Duodenal mucosa (tissue), 2 donors: ENCODE measurements around the gene FHAD1.
"Not testable (repeated sequence)": the region's sequence is repeated elsewhere in the genome, so short reads cannot be mapped to it uniquely, and the experiment has no call there.

Experiments
- H3K27ac ChIP-seq: one replicate; pipeline ENCODE4 v1.7.0; 2013; ENCODE audit warnings: low read depth, low read length
- H3K27me3 ChIP-seq, 2 donors: one replicate each; pipeline ENCODE4 v1.7.0; 2013; ENCODE audit warnings: low read length in 2 of 2, control low read depth in 1 of 2; ENCODE audit not compliant: insufficient read depth in 2 of 2, control insufficient read depth in 1 of 2
- H3K36me3 ChIP-seq, 2 donors: one replicate each; pipeline ENCODE4 v1.7.0; 2013; ENCODE audit warnings: low read length in 2 of 2, control low read depth in 1 of 2; ENCODE audit not compliant: insufficient read depth in 2 of 2, control insufficient read depth in 1 of 2
- H3K4me1 ChIP-seq, 2 donors: one replicate each; pipeline ENCODE4 v1.7.0; 2013; ENCODE audit warnings: low read length in 2 of 2, control low read depth in 1 of 2; ENCODE audit not compliant: insufficient read depth in 2 of 2, control insufficient read depth in 1 of 2
- H3K4me3 ChIP-seq, 2 donors: one replicate each; pipeline ENCODE4 v1.7.0; 2013; ENCODE audit warnings: low read length in 2 of 2, low read depth in 1 of 2
- H3K9ac ChIP-seq, 2 donors: one replicate each; pipeline ENCODE4 v1.7.0; 2013; ENCODE audit warnings: low read length in 2 of 2, low read depth in 1 of 2
- H3K9me3 ChIP-seq, 2 donors: one replicate each; pipeline ENCODE4 v1.7.0; 2013; ENCODE audit warnings: low read length in 2 of 2, control low read depth in 1 of 2; ENCODE audit not compliant: control insufficient read depth in 1 of 2

Gene FHAD1

GRCh38 chr1:15423355-15424077 lies 176.5 kb downstream of the FHAD1 start:
- Histone ChIP-seq H3K4me3 (no peak overlapping the region), H3K27me3 (no peaks in the 10 kb centered on the region), H3K4me1 (peaks cover 68 to 75% of the 10 kb centered on the region in 2 donors), H3K9me3 (no peaks in the 10 kb centered on the region), H3K36me3 (peaks cover 0 to 32% of the 10 kb centered on the region in 2 donors), H3K27ac (peak overlapping the region; percentile 91), H3K9ac (peak overlapping the region; percentile 28 to 83)

DNA sequence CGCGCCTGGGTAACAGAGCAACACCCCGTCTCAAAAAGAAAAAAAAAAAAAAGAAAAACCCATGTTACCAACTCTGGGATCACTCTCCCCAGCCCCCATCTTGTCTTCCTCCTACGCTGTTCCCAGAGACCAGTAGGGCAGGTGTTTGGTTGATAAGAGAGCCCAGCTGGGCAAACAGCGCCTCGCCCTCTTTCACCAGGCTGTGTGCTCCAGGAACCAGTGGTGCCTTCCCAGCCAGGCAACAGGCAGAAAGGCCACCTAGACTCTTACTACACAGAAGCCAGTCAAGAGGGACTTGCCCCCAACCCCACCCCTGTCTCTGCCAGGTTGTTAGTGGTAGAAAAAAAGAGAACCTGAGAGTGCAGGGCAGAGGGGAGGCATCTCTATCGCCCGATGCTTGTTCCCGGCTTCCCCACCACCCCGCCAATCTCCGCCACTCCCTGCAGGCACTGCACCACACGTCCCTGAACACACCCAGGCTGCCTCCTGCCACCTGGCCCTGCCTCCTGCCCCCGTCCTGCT lies 177.2 kb downstream of the FHAD1 start:
- H3K4me3 ChIP-seq, result no peak overlapping the region
- H3K27me3 ChIP-seq, result no peaks in the 10 kb centered on the region
- peak overlapping the region; percentile 76 to 83 for H3K9ac ChIP-seq
- H3K27ac ChIP-seq, result peak overlapping the region; percentile 91
- H3K36me3 ChIP-seq, result peaks cover 0 to 36% of the 10 kb centered on the region in 2 donors
- H3K4me1 ChIP-seq, result peaks cover 61 to 68% of the 10 kb centered on the region in 2 donors
- H3K9me3 ChIP-seq, result no peaks in the 10 kb centered on the region

DNA sequence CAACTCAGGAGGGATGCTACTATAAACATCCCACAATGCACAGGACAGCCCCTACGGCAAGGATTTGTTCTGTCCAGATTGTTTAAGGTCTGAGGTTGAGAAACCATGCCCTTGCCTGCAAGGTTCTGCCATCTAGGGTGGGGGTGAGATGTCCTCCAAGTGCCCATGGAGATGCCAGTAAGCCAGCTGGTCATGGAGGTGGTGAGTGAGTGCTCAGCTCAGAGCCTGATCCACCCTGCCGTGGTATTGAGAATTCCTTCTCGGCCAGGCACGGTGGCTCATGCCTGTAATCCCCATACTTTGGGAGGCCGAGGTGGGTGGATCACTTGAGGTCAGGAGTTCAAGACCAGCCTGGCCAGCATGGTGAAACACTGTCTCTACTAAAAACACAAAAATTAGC lies 178.0 kb downstream of the FHAD1 start:
- H3K9ac ChIP-seq, result peak overlapping the region; percentile 76 to 83

GRCh38 chr1:15425521-15425920 lies 178.5 kb downstream of the FHAD1 start:
- H3K4me1 ChIP-seq, result peaks cover 52 to 59% of the 10 kb centered on the region in 2 donors
- H3K9ac ChIP-seq, result peak overlapping the region; percentile 44 to 83
- H3K27ac ChIP-seq, result peak overlapping the region; percentile 28
- H3K9me3 ChIP-seq, result no peaks in the 10 kb centered on the region
- no peaks in the 10 kb centered on the region for H3K27me3 ChIP-seq
- H3K36me3 ChIP-seq, result peaks cover 0 to 42% of the 10 kb centered on the region in 2 donors
- no peak overlapping the region for H3K4me3 ChIP-seq

More for the DNA sequence above, 178.0 kb downstream of the FHAD1 start:
- H3K27me3 ChIP-seq, result no peaks in the 10 kb centered on the region
- H3K27ac ChIP-seq, result peak overlapping the region; percentile 91
- H3K4me3 ChIP-seq, result peak overlapping the region in 1 of 2 donors; percentile 42
- H3K4me1 ChIP-seq, result peaks cover 54 to 60% of the 10 kb centered on the region in 2 donors
- peaks cover 0 to 42% of the 10 kb centered on the region in 2 donors for H3K36me3 ChIP-seq
- H3K9me3 ChIP-seq, result no peaks in the 10 kb centered on the region

- Histone ChIP-seq H3K9me3 (no peaks in the 10 kb centered on the region), H3K36me3 (peaks cover 0 to 43% of the 10 kb centered on the region in 2 donors), H3K4me1 (peaks cover 51 to 56% of the 10 kb centered on the region in 2 donors), H3K4me3 (no peak overlapping the region), H3K9ac (peak overlapping the region; percentile 42 to 55), H3K27ac (no peak overlapping the region), H3K27me3 (no peaks in the 10 kb centered on the region)
These were observed 178.9 kb downstream of the FHAD1 start for GRCh38 chr1:15425958-15426357.

- Histone ChIP-seq H3K27me3 (no peaks in the 10 kb centered on the region), H3K9ac (peak overlapping the region; percentile 42 to 55), H3K36me3 (peaks cover 0 to 46% of the 10 kb centered on the region in 2 donors), H3K9me3 (no peaks in the 10 kb centered on the region), H3K4me1 (peaks cover 46 to 48% of the 10 kb centered on the region in 2 donors), H3K4me3 (no peak overlapping the region), H3K27ac (peak overlapping the region; percentile 7)
These were observed 179.7 kb downstream of the FHAD1 start for GRCh38 chr1:15426492-15427279.

- peak overlapping the region in 1 of 2 donors; percentile 32 for H3K9ac ChIP-seq
- H3K27ac ChIP-seq, result no peak overlapping the region
- H3K36me3 ChIP-seq, result peaks cover 0 to 46% of the 10 kb centered on the region in 2 donors
These were observed 180.2 kb downstream of the FHAD1 start for GRCh38 chr1:15427280-15427666.

DNA sequence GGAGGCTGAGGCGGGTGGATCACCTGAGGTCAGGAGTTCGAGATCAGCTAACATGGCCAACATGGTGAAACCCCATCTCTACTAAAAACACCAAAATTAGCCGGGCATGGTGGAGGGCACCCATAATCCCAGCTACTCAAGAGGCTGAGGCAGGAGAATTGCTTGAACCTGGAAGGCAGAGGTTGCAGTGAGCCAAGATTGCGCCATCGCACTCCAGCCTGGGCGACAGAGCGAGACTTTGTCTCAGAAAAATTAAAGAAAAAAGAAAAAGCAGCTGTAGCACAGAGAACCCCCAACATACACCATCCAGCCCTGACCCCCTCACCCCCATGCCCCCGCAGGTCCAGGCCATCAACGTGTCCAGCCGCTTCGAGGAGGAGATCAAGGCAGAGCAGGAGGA lies 181.2 kb downstream of the FHAD1 start:
- H3K9me3 ChIP-seq, H3K27ac ChIP-seq, H3K27me3 ChIP-seq, H3K4me3 ChIP-seq, H3K9ac ChIP-seq: not testable (repeated sequence)
- Histone ChIP-seq H3K36me3 (peaks cover 0 to 46% of the 10 kb centered on the region in 2 donors), H3K4me1 (peaks cover 39 to 43% of the 10 kb centered on the region in 2 donors)

More at GRCh38 chr1:15427280-15427666, 180.2 kb downstream of the FHAD1 start:
- H3K27me3 ChIP-seq, result no peaks in the 10 kb centered on the region
- H3K4me1 ChIP-seq, result peaks cover 44 to 46% of the 10 kb centered on the region in 2 donors
- H3K4me3 ChIP-seq, result no peak overlapping the region
- H3K9me3 ChIP-seq, result no peaks in the 10 kb centered on the region

DNA sequence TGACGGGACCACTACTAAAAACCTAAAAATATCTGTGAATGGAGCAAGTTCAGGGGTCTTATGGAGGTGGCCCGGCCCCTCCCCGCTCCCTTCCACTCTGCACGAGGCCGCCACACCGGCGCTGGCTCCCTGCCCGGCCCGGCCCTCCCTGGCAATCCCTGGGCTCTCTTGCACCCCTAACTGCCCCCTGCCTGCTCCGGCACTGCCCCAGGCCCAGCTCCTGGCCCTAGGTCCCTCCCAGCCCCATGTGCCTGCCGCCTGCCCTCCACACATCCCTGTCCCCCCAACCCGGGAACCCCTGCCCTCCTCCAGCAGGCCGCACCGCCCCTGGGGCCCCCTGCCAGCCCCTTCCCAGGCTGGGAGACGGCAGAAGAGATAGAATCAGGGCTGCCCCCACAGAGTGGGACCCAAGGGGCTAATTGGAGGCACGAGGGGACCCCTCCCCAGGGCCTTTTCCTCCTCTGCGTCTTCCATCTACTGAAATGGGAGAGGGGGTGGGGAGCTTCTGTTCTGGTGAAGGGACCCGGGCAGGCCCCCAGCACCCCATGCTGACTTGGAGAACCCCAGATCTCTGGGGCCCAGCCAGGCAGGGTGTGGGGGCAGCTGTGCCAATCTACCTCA lies 181.9 kb downstream of the FHAD1 start:
- Histone ChIP-seq H3K36me3 (peaks cover 0 to 46% of the 10 kb centered on the region in 2 donors), H3K27ac (no peak overlapping the region), H3K4me3 (no peak overlapping the region), H3K4me1 (peaks cover 32 to 36% of the 10 kb centered on the region in 2 donors), H3K9ac (no peak overlapping the region), H3K9me3 (no peaks in the 10 kb centered on the region), H3K27me3 (no peaks in the 10 kb centered on the region)
